ENCODE measurements around the gene SLC37A2.

Gene SLC37A2

DNA sequence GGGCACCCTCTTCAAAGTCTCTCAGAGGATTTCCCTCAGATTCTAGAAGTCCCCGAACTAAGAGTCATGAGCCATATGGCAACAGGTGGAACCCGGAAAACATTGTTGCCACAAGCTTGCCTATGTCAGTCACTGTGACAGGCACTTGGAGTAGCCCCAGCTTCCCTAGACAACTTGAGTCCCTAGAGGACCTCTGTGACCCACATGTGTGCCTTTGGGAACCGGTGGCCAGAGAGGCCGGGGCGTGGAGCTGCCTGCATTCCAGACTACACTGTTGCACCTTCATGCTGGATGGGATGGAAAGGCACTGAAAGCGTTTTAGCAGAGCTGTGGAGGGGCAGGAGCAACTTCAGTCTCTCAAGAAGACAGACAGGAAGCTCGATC is 12.1 kb downstream of the SLC37A2 start:
- no peak overlapping the region for H3K27ac ChIP-seq
- no peak for TF ChIP-seq ZFX (IDR thresholded peaks at IDR 0.05; ENCODE audit: borderline replicate concordance)
- TF ChIP-seq, protein P1, sequence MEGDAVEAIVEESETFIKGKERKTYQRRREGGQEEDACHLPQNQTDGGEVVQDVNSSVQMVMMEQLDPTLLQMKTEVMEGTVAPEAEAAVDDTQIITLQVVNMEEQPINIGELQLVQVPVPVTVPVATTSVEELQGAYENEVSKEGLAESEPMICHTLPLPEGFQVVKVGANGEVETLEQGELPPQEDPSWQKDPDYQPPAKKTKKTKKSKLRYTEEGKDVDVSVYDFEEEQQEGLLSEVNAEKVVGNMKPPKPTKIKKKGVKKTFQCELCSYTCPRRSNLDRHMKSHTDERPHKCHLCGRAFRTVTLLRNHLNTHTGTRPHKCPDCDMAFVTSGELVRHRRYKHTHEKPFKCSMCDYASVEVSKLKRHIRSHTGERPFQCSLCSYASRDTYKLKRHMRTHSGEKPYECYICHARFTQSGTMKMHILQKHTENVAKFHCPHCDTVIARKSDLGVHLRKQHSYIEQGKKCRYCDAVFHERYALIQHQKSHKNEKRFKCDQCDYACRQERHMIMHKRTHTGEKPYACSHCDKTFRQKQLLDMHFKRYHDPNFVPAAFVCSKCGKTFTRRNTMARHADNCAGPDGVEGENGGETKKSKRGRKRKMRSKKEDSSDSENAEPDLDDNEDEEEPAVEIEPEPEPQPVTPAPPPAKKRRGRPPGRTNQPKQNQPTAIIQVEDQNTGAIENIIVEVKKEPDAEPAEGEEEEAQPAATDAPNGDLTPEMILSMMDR (IDR thresholded peaks at IDR 0.05), result no peak

DNA sequence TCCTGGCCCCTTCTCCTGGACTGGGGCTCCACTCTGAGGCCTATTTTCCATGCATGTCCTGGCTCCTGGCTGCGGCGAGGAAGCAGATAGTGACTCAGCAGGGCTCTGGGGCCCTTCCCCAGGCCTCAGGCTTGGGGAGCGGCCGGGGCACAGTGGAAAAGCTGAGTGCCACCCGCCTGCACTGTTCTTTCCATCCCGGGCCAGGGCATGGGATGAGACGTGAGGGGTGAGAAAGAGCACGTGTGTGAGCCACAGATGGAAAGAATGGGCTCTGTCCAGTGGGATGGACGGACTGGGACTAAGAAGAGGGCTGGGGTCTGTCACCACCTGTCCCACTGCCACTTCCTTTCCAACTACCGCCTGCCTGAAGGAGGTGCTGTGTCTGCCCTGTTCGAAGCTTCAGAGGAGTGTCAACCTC is 12.8 kb downstream of the SLC37A2 start:
- H3K27ac ChIP-seq, result no peak overlapping the region

DNA sequence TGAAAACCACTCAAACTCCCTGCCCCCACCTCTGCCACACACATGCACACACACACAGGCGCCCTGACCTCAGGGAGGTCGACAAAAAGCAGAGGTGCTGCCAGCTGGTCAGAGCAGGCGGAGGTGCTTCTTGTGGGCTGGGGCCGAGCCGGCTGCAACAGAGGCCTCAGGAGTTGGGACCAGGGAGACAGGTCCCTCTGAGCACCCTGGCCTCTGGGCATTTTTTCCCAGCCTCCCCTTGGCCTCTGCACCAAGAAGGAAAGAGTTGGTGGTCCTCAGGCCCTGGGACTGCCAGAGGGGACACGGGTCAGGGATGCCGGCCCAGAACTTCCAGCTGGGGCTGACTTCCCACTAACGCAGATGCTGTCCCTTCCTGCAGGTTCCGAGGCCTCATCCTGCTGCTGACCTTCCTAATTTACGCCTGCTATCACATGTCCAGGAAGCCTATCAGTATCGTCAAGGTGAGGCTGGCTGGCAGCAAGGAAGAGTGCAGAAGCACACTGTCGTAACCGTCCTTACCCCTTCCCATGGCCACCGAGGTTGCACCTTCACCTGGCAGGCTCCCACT is 13.4 kb downstream of the SLC37A2 start:
- no peak overlapping the region for H3K27ac ChIP-seq
- TF ChIP-seq, protein P1 (IDR thresholded peaks at IDR 0.05), result no peak
- no peak for TF ChIP-seq ZFX (IDR thresholded peaks at IDR 0.05; ENCODE audit: borderline replicate concordance)

More for the DNA sequence above, 12.8 kb downstream of the SLC37A2 start:
- TF ChIP-seq, protein P1 (IDR thresholded peaks at IDR 0.05), result no peak
- TF ChIP-seq ZFX (IDR thresholded peaks at IDR 0.05; ENCODE audit: borderline replicate concordance), result no peak

GRCh38 chr11:125078016-125078415 is 14.9 kb downstream of the SLC37A2 start:
- no peak overlapping the region for H3K27ac ChIP-seq
- TF ChIP-seq, protein P1 (IDR thresholded peaks at IDR 0.05), result no peak
- TF ChIP-seq ZFX (IDR thresholded peaks at IDR 0.05; ENCODE audit: borderline replicate concordance), result no peak

DNA sequence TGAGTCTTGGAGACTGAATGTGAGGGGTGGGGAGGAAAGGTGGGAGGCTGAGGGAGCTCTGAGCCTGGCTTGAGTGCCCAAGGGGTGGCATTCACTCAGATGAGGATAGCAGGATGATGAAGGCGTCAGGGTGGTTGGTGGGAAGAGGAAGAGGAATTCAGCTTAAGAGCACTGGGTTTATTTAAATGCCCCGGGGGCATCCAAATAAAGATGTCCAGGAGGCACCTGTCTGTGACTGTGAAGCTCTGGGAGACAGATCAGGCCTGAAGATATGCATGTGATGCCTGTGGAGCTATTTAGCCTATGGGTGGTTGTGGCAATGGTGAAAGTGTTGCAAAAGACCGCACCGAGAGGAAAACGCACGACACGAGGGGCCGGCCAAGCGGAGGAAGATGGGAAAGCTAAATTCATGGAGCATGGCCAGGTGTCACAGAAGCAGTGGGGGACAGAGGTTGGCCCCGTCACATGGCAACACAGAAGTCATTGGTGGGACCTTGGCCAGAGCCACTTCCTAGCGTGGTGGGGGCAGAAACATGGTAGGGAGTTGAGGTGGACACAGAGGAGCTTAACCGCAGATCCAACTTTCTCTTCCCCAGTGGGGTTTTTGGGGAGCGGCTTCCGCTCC is 15.5 kb downstream of the SLC37A2 start:
- TF ChIP-seq, protein P1 (IDR thresholded peaks at IDR 0.05), result no peak
- TF ChIP-seq ZFX (IDR thresholded peaks at IDR 0.05; ENCODE audit: borderline replicate concordance), result no peak

GRCh38 chr11:125079151-125079877 is 16.2 kb downstream of the SLC37A2 start:
- no peak overlapping the region for H3K27ac ChIP-seq
- TF ChIP-seq, protein P1 (IDR thresholded peaks at IDR 0.05), result no peak
- TF ChIP-seq ZFX (IDR thresholded peaks at IDR 0.05; ENCODE audit: borderline replicate concordance), result no peak

More for the DNA sequence above, 15.5 kb downstream of the SLC37A2 start:
- H3K27ac ChIP-seq, result no peak overlapping the region

Measured in 22Rv1 (cell line).